ENCODE measurements around the gene MN1. TPM values are rescaled to one million over a fixed set of nuclear protein-coding genes. Genes with fewer than 3 reads are reported as not detected.

The MN1 gene
- total and polyA plus RNA-seq, 12 donors, result 0.64 to 2.7 (median 1.1) TPM

DNA sequence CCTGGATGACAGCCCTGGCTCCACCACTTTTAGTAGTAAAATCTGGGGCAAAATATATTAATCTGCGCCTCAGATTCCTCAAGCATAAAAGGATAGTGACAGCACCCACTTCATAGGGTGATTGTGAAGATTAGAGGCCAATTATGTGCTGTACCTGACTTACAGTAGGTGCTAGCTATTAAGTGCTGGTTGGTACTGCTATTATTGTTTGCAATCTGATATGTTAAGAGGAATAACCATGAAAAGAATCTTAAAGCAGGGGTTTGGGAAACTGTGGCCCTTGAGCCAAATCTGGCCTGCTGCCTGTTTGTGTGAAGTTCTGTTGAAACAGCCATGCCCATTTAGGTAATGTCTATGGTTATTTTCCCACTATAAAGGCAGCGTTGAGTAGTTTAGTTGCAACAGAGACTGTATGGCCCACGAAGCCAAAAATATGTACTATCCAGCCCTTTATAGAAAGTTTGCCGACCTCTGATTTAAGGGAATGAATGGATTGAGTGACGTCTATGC, 44.7 kb upstream of the MN1 start:
- no peak for TF ChIP-seq CTCF (IDR thresholded peaks at IDR 0.05)
- TF ChIP-seq POLR2A (IDR thresholded peaks at IDR 0.05), result no peak
- Histone ChIP-seq H3K4me1 (replicated peaks in 1 of 2) (peaks cover 0 to 12% of the 10 kb centered on the region in 2 donors), H3K27me3 (no peaks in the 10 kb centered on the region), H3K36me3 (replicated peaks in 1 of 2) (peaks cover 0 to 2% of the 10 kb centered on the region in 2 donors), H3K27ac (no peak overlapping the region), H3K9me3 (replicated peaks in 1 of 3) (no peaks in the 10 kb centered on the region), H3K4me3 (no peak overlapping the region)
- DNase-seq, result no peak
- 91 to 95% (median 92%) methylated on average over 5 of the region's 5 CpGs for WGBS, 4 donors
- intact Hi-C loops (cut with DNase I), result no loop called here

DNA sequence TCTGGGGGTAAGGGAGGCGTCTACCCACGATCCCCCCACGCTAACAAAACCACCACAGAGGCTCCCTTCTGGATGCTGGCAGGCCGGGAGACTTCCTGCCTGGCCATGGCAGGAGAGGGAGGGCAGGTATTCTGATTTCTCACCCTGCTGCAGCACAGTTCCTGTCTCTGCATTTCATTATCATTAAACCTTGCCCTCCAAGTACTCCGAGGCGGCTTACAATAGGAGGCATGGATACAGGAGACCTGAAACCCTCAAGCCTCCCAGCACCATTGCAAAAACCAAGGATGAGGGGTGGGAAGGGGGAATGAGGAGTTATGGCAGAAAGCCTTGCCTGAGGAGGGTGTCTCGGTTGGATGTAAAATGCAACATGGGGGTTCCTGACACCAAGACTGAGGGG, 44.1 kb upstream of the MN1 start:
- no peak overlapping the region for H3K27ac ChIP-seq
- 87 to 97% (median 93%) methylated on average over 6 to 7 of the region's 7 CpGs for WGBS, 4 donors
- H3K4me1 ChIP-seq (replicated peaks in 1 of 2), result peaks cover 0 to 12% of the 10 kb centered on the region in 2 donors

GRCh38 chr22:27844656-27845591, 43.4 kb upstream of the MN1 start:
- Histone ChIP-seq H3K4me1 (replicated peaks in 1 of 2) (peaks cover 0 to 12% of the 10 kb centered on the region in 2 donors), H3K36me3 (replicated peaks in 1 of 2) (no peaks in the 10 kb centered on the region), H3K9me3 (replicated peaks in 1 of 3) (no peaks in the 10 kb centered on the region), H3K27ac (no peak overlapping the region), H3K4me3 (no peak overlapping the region), H3K27me3 (no peaks in the 10 kb centered on the region)
- DNase-seq, result peak in 1 of 7 donors; percentile 50
- intact Hi-C loops (cut with DNase I), result no loop called here
- 77 to 94% (median 90%) methylated on average over 14 to 20 of the region's 20 CpGs for WGBS, 4 donors
- no peak for TF ChIP-seq POLR2A (IDR thresholded peaks at IDR 0.05)

More for the DNA sequence above, 44.1 kb upstream of the MN1 start:
- TF ChIP-seq CTCF (IDR thresholded peaks at IDR 0.05) (no peak), POLR2A (IDR thresholded peaks at IDR 0.05) (no peak)
- Histone ChIP-seq H3K27me3 (no peaks in the 10 kb centered on the region), H3K9me3 (replicated peaks in 1 of 3) (no peaks in the 10 kb centered on the region), H3K4me3 (no peak overlapping the region), H3K36me3 (replicated peaks in 1 of 2) (no peaks in the 10 kb centered on the region)
- no peak for DNase-seq
- intact Hi-C loops (cut with DNase I), result no loop called here

GRCh38 chr22:27844256-27844655, 42.7 kb upstream of the MN1 start:
- H3K27ac ChIP-seq, result no peak overlapping the region
- intact Hi-C loops (cut with DNase I), result no loop called here
- peaks cover 0 to 12% of the 10 kb centered on the region in 2 donors for H3K4me1 ChIP-seq (replicated peaks in 1 of 2)
- DNase-seq, result peak in 1 of 7 donors; percentile 44
- no peaks in the 10 kb centered on the region for H3K36me3 ChIP-seq (replicated peaks in 1 of 2)
- TF ChIP-seq POLR2A (IDR thresholded peaks at IDR 0.05), result no peak
- no peak overlapping the region for H3K4me3 ChIP-seq
- no peaks in the 10 kb centered on the region for H3K9me3 ChIP-seq (replicated peaks in 1 of 3)
- 92 to 97% (median 94%) methylated on average over 3 to 6 of the region's 6 CpGs for WGBS, 4 donors
- no peaks in the 10 kb centered on the region for H3K27me3 ChIP-seq

DNA sequence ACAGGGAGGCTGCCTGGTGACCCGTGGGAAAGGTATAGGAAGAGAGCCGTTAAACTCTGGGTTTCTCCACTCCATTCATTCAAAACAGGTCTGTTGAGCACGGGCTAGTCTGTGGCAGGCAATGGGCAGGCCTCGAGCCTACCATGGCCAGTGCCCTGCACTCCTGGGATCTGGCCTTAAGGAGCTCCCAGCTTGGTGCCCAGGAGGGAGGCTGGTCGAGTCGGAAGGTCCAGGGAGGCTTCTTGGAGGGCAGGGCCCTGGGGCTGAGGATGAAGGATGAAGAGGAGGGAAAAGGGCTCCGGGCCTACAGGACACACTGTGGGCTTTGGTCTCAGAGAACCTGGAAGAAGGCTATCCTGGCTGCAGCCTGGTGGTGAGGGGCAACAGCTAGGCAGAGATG, 41.9 kb upstream of the MN1 start:
- Histone ChIP-seq H3K36me3 (replicated peaks in 1 of 2) (no peaks in the 10 kb centered on the region), H3K27me3 (no peaks in the 10 kb centered on the region), H3K4me1 (replicated peaks in 1 of 2) (peaks cover 0 to 12% of the 10 kb centered on the region in 2 donors), H3K4me3 (no peak overlapping the region), H3K27ac (no peak overlapping the region), H3K9me3 (replicated peaks in 1 of 3) (no peaks in the 10 kb centered on the region)
- intact Hi-C loops (cut with DNase I), result no loop called here
- WGBS, 4 donors, result 77 to 88% (median 83%) methylated on average over 5 to 7 of the region's 7 CpGs
- no peak for TF ChIP-seq CTCF (IDR thresholded peaks at IDR 0.05)
- TF ChIP-seq POLR2A (IDR thresholded peaks at IDR 0.05), result no peak
- peak in 2 of 7 donors; percentile 15 to 35 for DNase-seq

Data from adrenal gland (tissue), 12 donors.